Mesendoderm (in vitro differentiated cells): ENCODE results near the gene QSOX1.

Source experiments
- DNase-seq: peaks from one replicate; pipeline ENCODE4 v3.0.0; 2013
- H2AK5ac ChIP-seq: 2 replicates; pipeline ENCODE4 v1.6.1; 2013; ENCODE audit warnings: low read length, inconsistent platforms
- H2BK120ac ChIP-seq: 2 replicates; pipeline ENCODE4 v1.6.1; 2013; ENCODE audit warnings: low read depth, mild to moderate bottlenecking, low read length, moderate library complexity, mixed read lengths
- H2BK15ac ChIP-seq: replicated peaks from 2 replicates; pipeline ENCODE4 v1.6.1; 2013; ENCODE audit warnings: low read depth, mild to moderate bottlenecking, moderate library complexity
- H2BK5ac ChIP-seq: 2 replicates; pipeline ENCODE4 v1.6.1; 2013; ENCODE audit warnings: low read length, inconsistent platforms
- H3K18ac ChIP-seq: 2 replicates; pipeline ENCODE4 v1.6.1; 2013; ENCODE audit warnings: mild to moderate bottlenecking, low read length, mixed read lengths
- H3K23ac ChIP-seq: one replicate; pipeline ENCODE4 v1.6.1; 2013; ENCODE audit warnings: low read length
- H3K27ac ChIP-seq: 2 replicates; pipeline ENCODE4 v1.5.1; 2013; ENCODE audit warnings: low read depth, mild to moderate bottlenecking, inconsistent platforms, low read length, moderate library complexity
- H3K27me3 ChIP-seq: 2 replicates; pipeline ENCODE4 v1.6.1; 2013; ENCODE audit warnings: low read length, control low read depth, mild to moderate bottlenecking, inconsistent platforms; ENCODE audit not compliant: insufficient read depth, poor library complexity
- H3K36me3 ChIP-seq: 2 replicates; pipeline ENCODE4 v1.6.1; 2013; ENCODE audit warnings: low read length, inconsistent platforms; ENCODE audit not compliant: control insufficient read depth, insufficient read depth
- H3K4ac ChIP-seq: one replicate; pipeline ENCODE4 v1.6.1; 2013; ENCODE audit warnings: low read depth, mild to moderate bottlenecking, low read length, moderate library complexity
- H3K4me1 ChIP-seq: 2 replicates; pipeline ENCODE4 v1.6.1; 2013; ENCODE audit warnings: low read depth, low read length, inconsistent platforms; ENCODE audit not compliant: control insufficient read depth
- H3K4me2 ChIP-seq: 2 replicates; pipeline ENCODE4 v1.6.1; 2013; ENCODE audit warnings: low read length
- H3K4me3 ChIP-seq: 2 replicates; pipeline ENCODE4 v1.5.1; 2013; ENCODE audit warnings: mild to moderate bottlenecking, low read length
- H3K56ac ChIP-seq: one replicate; pipeline ENCODE4 v1.6.1; 2013; ENCODE audit warnings: low read length
- H3K79me1 ChIP-seq: 2 replicates; pipeline ENCODE4 v1.6.1; 2013; ENCODE audit warnings: low read length, inconsistent platforms
- H3K79me2 ChIP-seq: 2 replicates; pipeline ENCODE4 v1.6.1; 2013; ENCODE audit warnings: mild to moderate bottlenecking, low read length; ENCODE audit not compliant: control insufficient read depth, insufficient read depth
- H3K9ac ChIP-seq: 2 replicates; pipeline ENCODE4 v1.6.1; 2013; ENCODE audit warnings: low read length, inconsistent platforms
- H4K5ac ChIP-seq: one replicate; pipeline ENCODE4 v1.6.1; 2013; ENCODE audit warnings: low read length
- H4K8ac ChIP-seq: one replicate; pipeline ENCODE4 v1.6.1; 2013; ENCODE audit warnings: low read depth, mild to moderate bottlenecking, control low read depth, low read length, moderate library complexity
- WGBS: extraction: QIAGEN DNeasy Blood & Tissue Kit; methylation state at CpG from one replicate; pipeline ENCODE4 v1.1.7; 2013; ENCODE audit warnings: low lambda C conversion rate, missing lambda C conversion rate; ENCODE audit not compliant: insufficient coverage; ENCODE audit errors: extremely low coverage; 5-methylcytosine and 5-hydroxymethylcytosine counted together

The QSOX1 gene

DNA sequence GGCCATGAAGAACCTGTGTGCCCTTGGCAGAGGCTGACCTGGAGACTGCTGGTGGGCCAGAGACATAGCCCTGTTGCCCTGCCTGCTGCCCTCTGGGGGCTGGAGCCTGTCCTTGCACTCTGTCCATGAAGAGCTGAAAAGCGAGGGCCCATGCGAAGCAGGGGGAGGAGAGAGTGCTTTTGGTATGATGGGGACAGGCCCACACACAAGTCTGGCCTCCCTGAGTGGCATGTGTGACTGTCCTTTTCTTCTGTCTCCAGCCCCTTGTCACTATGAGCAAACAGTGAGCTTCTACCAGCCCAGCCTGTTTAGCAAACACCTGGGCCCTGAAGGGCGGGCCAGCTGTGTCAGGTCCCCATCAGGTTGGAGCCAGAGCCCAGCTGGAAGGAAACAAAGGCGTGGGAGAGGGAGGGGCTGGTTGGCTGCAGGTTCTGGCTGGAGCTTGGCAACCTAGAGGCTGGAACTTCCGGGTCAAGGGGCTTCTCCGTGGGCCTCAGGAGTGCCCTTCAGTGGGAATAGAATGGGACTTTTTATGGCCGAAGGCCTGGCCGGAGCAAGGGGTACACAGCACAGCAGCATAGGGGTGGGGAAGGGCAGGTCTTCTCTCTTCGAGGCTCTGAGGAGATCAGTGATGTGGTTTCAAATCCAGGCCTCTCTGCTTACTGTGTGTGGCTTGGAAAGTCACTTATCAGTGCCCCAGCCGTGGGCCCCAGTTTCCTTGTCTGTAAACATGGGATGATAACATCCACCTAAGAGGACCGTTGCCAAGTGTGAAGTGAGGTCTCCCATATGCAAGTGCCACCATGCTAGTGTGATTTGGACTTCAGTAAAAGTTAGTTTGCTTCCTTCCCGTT lies 14.3 kb downstream of the QSOX1 start:
- H3K36me3 ChIP-seq: no peaks in the 10 kb centered on the region

DNA sequence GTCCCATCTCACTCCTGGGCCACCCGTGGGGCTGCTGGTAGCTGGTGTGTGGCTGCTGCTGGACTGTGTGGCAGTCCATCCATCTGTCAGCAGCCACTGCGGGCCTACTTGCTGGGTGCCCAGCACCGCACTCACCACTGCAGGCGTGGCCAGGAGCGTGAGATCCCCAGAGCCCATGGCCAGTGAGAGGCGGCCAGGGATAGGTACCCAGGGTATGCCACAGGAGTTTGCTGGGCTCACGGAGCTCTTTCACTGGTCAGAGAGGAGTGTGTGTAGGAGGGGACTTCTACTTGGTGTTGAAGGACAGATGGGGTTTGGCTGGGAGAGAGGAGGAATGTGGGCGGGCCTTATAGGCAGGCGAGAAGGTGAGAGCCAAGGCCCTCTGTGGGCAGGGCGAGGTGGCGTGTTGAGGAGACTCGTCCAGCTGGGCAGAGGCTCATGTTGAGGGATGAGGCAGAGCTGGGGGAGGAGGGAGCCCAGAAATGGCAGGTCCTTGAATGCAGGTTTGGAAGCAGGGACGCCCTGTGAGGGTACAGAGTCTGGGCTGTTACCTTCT lies 15.0 kb downstream of the QSOX1 start:
- Histone ChIP-seq H3K23ac (peak overlapping the region; percentile 94), H2BK15ac (no peak overlapping the region), H3K9ac (no peak overlapping the region), H3K36me3 (no peaks in the 10 kb centered on the region), H3K4me2 (no peak overlapping the region), H3K4ac (no peak overlapping the region), H2BK5ac (no peak overlapping the region), H3K56ac (no peak overlapping the region), H2AK5ac (no peak overlapping the region), H3K18ac (no peak overlapping the region), H4K5ac (no peak overlapping the region), H2BK120ac (no peak overlapping the region), H3K79me2 (no peaks in the 10 kb centered on the region), H3K4me3 (no peak overlapping the region), H4K8ac (no peak overlapping the region), H3K27me3 (no peaks in the 10 kb centered on the region), H3K27ac (no peak overlapping the region), H3K79me1 (peaks cover 2% of the 10 kb centered on the region), H3K4me1 (peaks cover 4% of the 10 kb centered on the region)
- WGBS: no CpG with 5 or more reads among the region's 13 CpGs
- peak; percentile 43 for DNase-seq

More for the DNA sequence above, 14.3 kb downstream of the QSOX1 start:
- no peak overlapping the region for H4K5ac ChIP-seq
- peak; percentile 83 for DNase-seq
- no peak overlapping the region for H2BK15ac ChIP-seq
- no peak overlapping the region for H3K56ac ChIP-seq
- no peak overlapping the region for H3K4me2 ChIP-seq
- H3K23ac ChIP-seq: no peak overlapping the region
- no peak overlapping the region for H2BK5ac ChIP-seq
- no peak overlapping the region for H3K18ac ChIP-seq
- H3K27me3 ChIP-seq: no peaks in the 10 kb centered on the region
- peaks cover 4% of the 10 kb centered on the region for H3K4me1 ChIP-seq
- no peak overlapping the region for H2AK5ac ChIP-seq
- no peaks in the 10 kb centered on the region for H3K79me2 ChIP-seq
- no peak overlapping the region for H3K4ac ChIP-seq
- no peak overlapping the region for H3K9ac ChIP-seq
- no peak overlapping the region for H3K27ac ChIP-seq
- H2BK120ac ChIP-seq: no peak overlapping the region
- no peak overlapping the region for H3K4me3 ChIP-seq
- WGBS: no CpG with 5 or more reads among the region's 12 CpGs
- H4K8ac ChIP-seq: no peak overlapping the region
- H3K79me1 ChIP-seq: peaks cover 6% of the 10 kb centered on the region

DNA sequence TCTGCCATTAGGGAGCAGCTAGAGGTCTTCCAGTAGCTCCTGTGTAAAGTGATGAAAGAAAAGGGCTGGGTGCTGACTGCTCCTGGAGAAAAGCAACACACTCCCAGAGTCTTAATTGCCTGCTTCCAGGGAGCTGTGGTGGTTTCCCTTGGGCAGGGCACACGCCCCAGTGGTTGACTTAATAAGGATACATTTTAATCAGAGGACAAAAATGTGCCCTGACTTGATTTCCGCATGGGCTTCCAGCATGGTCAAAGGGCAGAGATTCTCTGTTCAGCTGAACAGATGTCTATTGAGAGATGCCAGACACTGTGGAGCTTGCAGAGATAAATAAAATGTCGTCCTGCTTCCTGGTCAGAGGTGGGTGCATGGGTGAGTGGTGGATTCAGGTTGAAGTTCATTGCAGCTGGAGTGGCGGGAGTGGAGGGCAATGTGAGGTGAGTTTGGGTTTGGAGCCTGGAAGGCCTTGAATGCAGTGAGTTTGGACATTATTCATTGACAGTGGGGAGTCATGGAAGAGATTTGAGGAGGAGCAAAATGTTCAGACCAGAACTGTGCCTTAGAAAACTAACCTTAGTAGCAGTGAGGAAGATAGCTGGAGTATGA lies 16.0 kb downstream of the QSOX1 start:
- no peaks in the 10 kb centered on the region for H3K79me1 ChIP-seq
- no peak overlapping the region for H2BK15ac ChIP-seq
- no peak overlapping the region for H3K4me3 ChIP-seq
- H3K4me2 ChIP-seq: no peak overlapping the region
- DNase-seq: no peak
- H4K5ac ChIP-seq: no peak overlapping the region
- no peak overlapping the region for H2AK5ac ChIP-seq
- no peak overlapping the region for H3K27ac ChIP-seq
- H3K9ac ChIP-seq: no peak overlapping the region
- WGBS: no CpG with 5 or more reads among the region's 4 CpGs
- no peak overlapping the region for H3K23ac ChIP-seq
- no peak overlapping the region for H3K4ac ChIP-seq
- H3K4me1 ChIP-seq: peaks cover 4% of the 10 kb centered on the region
- no peaks in the 10 kb centered on the region for H3K79me2 ChIP-seq
- no peaks in the 10 kb centered on the region for H3K36me3 ChIP-seq
- H3K56ac ChIP-seq: no peak overlapping the region
- no peak overlapping the region for H3K18ac ChIP-seq
- no peak overlapping the region for H2BK120ac ChIP-seq
- H4K8ac ChIP-seq: no peak overlapping the region
- H3K27me3 ChIP-seq: no peaks in the 10 kb centered on the region
- no peak overlapping the region for H2BK5ac ChIP-seq

DNA sequence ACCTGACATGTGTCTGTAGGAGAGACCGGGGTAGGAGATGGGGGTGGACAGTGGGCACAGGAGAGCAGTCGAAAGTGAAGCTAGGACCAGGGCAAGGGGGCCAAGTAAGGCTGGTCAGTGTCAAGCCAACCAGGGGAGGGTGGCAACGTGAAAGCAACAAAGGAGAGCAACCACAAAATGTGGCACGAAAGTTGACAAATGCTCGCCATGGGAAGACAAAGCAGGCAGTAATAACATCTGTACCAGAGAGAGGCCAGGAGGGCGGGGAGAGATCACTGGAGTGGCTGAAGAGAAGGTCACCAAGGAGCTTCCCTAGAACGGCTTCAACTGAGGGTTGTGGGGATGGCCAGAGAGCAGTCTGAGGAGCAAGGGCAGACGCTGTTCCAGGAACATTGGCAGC lies 17.0 kb downstream of the QSOX1 start:
- Histone ChIP-seq H3K56ac (no peak overlapping the region), H3K9ac (no peak overlapping the region), H3K79me2 (no peaks in the 10 kb centered on the region), H2BK5ac (no peak overlapping the region), H2BK15ac (no peak overlapping the region), H3K4ac (no peak overlapping the region), H3K4me1 (peaks cover 4% of the 10 kb centered on the region), H3K27me3 (no peaks in the 10 kb centered on the region), H4K8ac (no peak overlapping the region), H2AK5ac (no peak overlapping the region), H3K4me2 (no peak overlapping the region), H3K36me3 (no peaks in the 10 kb centered on the region), H3K23ac (no peak overlapping the region), H3K18ac (no peak overlapping the region), H3K27ac (no peak overlapping the region), H4K5ac (no peak overlapping the region), H3K79me1 (no peaks in the 10 kb centered on the region), H3K4me3 (no peak overlapping the region), H2BK120ac (no peak overlapping the region)
- no peak for DNase-seq
- no CpG with 5 or more reads among the region's 8 CpGs for WGBS

DNA sequence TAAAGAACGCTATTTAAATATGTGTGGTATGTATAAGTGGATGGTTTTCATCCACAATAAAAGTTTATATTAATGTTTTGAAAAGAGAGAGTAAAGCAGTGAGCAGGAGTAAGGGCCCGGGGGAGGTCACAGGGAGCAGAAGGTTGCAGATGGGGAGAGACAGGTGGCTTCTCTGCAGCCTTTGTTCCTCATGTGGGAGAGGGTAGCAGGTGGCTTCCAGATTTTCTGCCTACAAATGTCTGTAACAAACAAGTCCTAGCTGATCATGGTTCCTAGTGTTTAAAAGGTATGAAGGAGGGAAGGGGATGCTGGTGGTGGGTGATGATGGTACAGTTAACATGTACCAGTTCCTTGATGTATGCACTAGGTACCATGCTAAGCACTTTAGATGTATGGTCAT lies 18.8 kb downstream of the QSOX1 start:
- no peak overlapping the region for H4K8ac ChIP-seq
- H3K23ac ChIP-seq: no peak overlapping the region
- DNase-seq: no peak
- H3K4me3 ChIP-seq: no peak overlapping the region
- H2AK5ac ChIP-seq: no peak overlapping the region
- no peak overlapping the region for H3K27ac ChIP-seq
- no peaks in the 10 kb centered on the region for H3K4me1 ChIP-seq
- H3K4me2 ChIP-seq: no peak overlapping the region
- 100% methylated on average over 1 of the region's 2 CpGs for WGBS
- no peaks in the 10 kb centered on the region for H3K79me2 ChIP-seq
- H3K9ac ChIP-seq: no peak overlapping the region
- H3K27me3 ChIP-seq: no peaks in the 10 kb centered on the region
- no peak overlapping the region for H3K56ac ChIP-seq
- H2BK120ac ChIP-seq: no peak overlapping the region
- H3K36me3 ChIP-seq: no peaks in the 10 kb centered on the region
- no peak overlapping the region for H2BK15ac ChIP-seq
- no peaks in the 10 kb centered on the region for H3K79me1 ChIP-seq
- no peak overlapping the region for H3K4ac ChIP-seq
- no peak overlapping the region for H3K18ac ChIP-seq
- H2BK5ac ChIP-seq: no peak overlapping the region
- no peak overlapping the region for H4K5ac ChIP-seq
